ENCODE results near the gene SMDT1.

GRCh38 chr22:42035256-42035655 lies 44.2 kb upstream of the SMDT1 start:
- TF ChIP-seq, protein P1, sequence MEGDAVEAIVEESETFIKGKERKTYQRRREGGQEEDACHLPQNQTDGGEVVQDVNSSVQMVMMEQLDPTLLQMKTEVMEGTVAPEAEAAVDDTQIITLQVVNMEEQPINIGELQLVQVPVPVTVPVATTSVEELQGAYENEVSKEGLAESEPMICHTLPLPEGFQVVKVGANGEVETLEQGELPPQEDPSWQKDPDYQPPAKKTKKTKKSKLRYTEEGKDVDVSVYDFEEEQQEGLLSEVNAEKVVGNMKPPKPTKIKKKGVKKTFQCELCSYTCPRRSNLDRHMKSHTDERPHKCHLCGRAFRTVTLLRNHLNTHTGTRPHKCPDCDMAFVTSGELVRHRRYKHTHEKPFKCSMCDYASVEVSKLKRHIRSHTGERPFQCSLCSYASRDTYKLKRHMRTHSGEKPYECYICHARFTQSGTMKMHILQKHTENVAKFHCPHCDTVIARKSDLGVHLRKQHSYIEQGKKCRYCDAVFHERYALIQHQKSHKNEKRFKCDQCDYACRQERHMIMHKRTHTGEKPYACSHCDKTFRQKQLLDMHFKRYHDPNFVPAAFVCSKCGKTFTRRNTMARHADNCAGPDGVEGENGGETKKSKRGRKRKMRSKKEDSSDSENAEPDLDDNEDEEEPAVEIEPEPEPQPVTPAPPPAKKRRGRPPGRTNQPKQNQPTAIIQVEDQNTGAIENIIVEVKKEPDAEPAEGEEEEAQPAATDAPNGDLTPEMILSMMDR (IDR thresholded peaks at IDR 0.05) = no peak
- TF ChIP-seq EZH2 (IDR thresholded peaks at IDR 0.05; ENCODE audit: borderline replicate concordance, insufficient read depth, low read depth, low read length, poor library complexity, severe bottlenecking) = no peak
